PFSK-1 (cell line): ENCODE measurements around the gene OR13C5.

Experiments
- POLR2AphosphoS5 ChIP-seq: IDR thresholded peaks from 2 replicates; pipeline ENCODE4 v1.6.1; 2012; ENCODE audit warnings: low read depth, mild to moderate bottlenecking, control low read depth, low read length, moderate library complexity
- SIN3A ChIP-seq: IDR thresholded peaks from 2 replicates; pipeline ENCODE4 v1.6.1; 2012; ENCODE audit warnings: mild to moderate bottlenecking, low read length, moderate library complexity, borderline replicate concordance; ENCODE audit not compliant: insufficient read depth
- TF ChIP-seq, protein P1 (sequence below), 2 experiments: IDR thresholded peaks; 2 replicates each; pipeline versions ENCODE4 v1.6.1 to v1.8.0; 2011 to 2012; ENCODE audit warnings: low read depth in 2 of 2, low read length in 2 of 2, control low read depth in 1 of 2, inconsistent platforms in 1 of 2, mild to moderate bottlenecking in 1 of 2, moderate library complexity in 1 of 2; ENCODE audit not compliant: insufficient read depth in 1 of 2

DNA sequence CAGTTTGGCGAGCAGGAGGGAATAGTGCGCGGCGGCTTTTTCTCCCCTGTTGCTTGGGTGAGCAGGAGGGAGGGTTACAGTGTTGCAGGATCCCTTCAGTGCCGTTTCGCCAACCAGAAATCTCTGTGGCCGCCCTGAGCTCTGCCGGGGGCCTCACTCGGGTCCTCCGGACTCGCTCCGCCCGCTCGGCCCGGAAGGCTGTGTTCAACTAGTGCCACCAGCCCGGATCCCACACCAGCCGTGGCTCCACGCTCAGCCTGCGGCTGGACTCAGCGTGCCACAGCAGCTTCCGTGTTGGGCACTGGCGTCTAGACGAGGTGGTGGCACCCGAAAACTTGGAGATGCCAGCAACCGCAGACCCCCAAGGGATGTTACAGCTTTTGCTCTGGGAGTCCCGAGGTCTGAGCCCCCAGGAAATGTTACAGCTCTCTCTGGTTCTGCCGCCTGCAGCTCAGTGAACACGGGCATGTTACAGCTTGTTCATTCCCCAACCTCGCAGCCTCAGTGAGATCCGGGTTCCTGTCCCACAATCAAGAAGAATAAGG, 34.8 kb upstream of the OR13C5 start:
- TF ChIP-seq POLR2AphosphoS5 (no peak), SIN3A (no peak)
- TF ChIP-seq, protein P1, sequence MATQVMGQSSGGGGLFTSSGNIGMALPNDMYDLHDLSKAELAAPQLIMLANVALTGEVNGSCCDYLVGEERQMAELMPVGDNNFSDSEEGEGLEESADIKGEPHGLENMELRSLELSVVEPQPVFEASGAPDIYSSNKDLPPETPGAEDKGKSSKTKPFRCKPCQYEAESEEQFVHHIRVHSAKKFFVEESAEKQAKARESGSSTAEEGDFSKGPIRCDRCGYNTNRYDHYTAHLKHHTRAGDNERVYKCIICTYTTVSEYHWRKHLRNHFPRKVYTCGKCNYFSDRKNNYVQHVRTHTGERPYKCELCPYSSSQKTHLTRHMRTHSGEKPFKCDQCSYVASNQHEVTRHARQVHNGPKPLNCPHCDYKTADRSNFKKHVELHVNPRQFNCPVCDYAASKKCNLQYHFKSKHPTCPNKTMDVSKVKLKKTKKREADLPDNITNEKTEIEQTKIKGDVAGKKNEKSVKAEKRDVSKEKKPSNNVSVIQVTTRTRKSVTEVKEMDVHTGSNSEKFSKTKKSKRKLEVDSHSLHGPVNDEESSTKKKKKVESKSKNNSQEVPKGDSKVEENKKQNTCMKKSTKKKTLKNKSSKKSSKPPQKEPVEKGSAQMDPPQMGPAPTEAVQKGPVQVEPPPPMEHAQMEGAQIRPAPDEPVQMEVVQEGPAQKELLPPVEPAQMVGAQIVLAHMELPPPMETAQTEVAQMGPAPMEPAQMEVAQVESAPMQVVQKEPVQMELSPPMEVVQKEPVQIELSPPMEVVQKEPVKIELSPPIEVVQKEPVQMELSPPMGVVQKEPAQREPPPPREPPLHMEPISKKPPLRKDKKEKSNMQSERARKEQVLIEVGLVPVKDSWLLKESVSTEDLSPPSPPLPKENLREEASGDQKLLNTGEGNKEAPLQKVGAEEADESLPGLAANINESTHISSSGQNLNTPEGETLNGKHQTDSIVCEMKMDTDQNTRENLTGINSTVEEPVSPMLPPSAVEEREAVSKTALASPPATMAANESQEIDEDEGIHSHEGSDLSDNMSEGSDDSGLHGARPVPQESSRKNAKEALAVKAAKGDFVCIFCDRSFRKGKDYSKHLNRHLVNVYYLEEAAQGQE (IDR thresholded peaks at IDR 0.05; ENCODE audit: insufficient read depth in 1 of 2, low read depth in 2 of 2, low read length in 2 of 2) = no peak
